ENCODE data around the gene DLX3.
A peak's percentile ranks its signal among the peaks of the same experiment; 100 is the strongest.

DLX3 gene

DNA sequence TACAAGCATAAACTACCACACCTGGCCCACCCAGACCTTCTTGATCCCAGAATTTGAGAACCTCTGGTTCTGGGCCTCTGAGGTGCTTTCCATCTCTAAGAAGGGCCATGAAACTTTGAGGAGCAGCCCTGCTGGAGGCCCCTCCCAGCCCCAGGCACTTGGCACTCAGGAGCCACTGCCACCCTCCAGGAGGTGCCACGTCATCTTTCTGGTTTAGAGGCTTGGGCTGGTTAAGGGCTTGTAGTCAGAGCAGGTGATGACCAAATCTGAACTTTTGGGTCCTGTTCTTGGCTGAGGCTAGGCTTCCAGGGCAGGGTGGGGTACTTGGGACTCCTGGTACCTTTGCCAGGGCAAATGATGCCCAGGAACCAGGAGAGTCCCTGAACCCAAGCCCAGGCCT lies 39.9 kb downstream of the DLX3 start:
- DNase-seq, result no peak

DNA sequence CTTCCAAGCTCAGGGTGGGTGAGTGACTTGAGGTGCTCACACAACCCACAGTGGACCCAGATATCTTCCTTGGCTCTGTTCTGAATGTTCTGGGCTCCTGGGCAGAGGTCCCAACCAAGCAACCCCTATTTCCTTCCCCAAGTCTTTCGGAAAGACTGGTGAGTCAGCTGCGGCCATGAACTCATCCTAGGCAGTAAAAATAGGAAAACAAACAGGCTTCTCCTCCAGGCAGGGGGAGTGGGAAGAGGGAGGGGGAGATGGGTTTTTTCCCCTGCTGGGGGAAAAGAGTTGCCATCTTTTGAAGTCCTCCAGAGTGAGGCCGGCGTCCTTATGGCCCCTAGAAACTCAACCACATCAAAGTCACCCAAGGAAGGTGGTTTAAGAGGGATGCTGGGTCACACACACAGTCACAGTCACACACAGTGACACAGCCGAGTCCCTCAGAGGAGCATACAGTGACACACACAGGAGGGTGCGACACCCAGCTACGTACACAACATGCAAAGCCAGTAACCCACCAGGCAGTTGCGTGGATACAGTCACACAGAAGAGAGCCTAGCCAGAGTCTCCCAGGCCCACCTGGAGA lies 42.0 kb downstream of the DLX3 start:
- no peak for DNase-seq

GRCh38 chr17:49952209-49952911 lies 42.7 kb downstream of the DLX3 start:
- peak; percentile 74 to 81 for DNase-seq

DNA sequence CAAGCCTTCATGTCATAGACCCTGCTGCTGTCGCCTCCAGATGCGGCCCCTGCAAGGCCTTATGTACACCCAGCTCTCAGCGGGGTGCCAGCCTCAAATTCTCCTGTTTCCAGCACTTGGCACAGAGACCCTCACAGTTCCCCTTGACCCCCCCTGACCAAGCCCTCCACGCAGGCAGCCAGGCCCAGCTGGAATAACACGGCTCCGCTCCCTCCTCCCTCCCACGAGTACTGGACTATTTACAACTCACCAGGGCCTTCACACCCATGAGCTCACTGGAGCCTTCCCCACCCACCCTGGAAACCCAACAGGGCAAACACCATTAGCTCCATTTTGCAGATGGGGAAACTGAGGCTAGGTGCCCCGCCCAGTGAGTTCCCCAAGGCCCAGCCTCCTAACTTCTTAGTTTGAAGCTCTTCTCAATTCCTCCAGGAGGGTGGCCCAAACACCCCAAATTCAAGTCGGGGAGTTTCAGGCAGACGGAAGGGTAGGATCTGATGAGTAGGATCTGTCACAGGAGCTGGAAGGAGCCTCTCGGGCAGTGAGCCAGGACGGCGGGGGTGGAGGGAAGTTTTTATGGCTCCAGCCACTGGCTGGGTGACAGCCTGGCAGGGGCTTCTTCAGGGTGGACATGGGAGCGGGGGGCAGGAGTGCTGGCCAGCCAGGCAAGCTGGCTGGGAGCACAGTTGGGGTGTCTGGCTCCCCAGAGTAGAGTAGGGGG lies 43.5 kb downstream of the DLX3 start:
- no peak for DNase-seq

GRCh38 chr17:49949634-49950033 lies 45.4 kb downstream of the DLX3 start:
- DNase-seq, result no peak

GRCh38 chr17:49946964-49947584 lies 48.0 kb downstream of the DLX3 start:
- no peak for DNase-seq

- DNase-seq, result no peak
Observed at GRCh38 chr17:49946208-49946607, 48.8 kb downstream of the DLX3 start.

- DNase-seq, result no peak
Observed at GRCh38 chr17:49944273-49944870, 50.7 kb downstream of the DLX3 start.

- DNase-seq, result no peak
Observed at GRCh38 chr17:49942947-49943346, 52.1 kb downstream of the DLX3 start.

- no peak for DNase-seq
Observed at GRCh38 chr17:49941427-49941826, 53.6 kb downstream of the DLX3 start.

Measured in NCI-H524 (cell line).